IMR-90 (cell line): ENCODE measurements around the gene CIZ1. TPM values are rescaled to one million over a fixed set of nuclear protein-coding genes. Genes with fewer than 3 reads are reported as not detected.
A peak's percentile ranks its signal among the peaks of the same experiment; 100 is the strongest.

ENCODE experiments used
- ATAC-seq: fragments of 200-7000 bp; cut with Tn5 transposase; 2 replicates; pipeline ENCODE4 v1.9.1; 2020; ENCODE audit warnings: low read depth, mild to moderate bottlenecking, moderate library complexity
- BruUV-seq: library from RNA; stranded (reverse); fragments of 400-500 nt; replicated peaks from 2 replicates; lab custom pipeline; 2021; lab: Mats Ljungman, UMichigan
- CTCF ChIA-PET: fragments of 300-600 bp; formaldehyde crosslinking; extraction: SDS; loops from one replicate; lab custom pipeline; 2021; ENCODE audit warnings: antibody characterized with exemption; lab: Yijun Ruan, JAX
- POLR2A ChIA-PET: fragments of 300-600 bp; sonication (Branson Sonifier 250); formaldehyde crosslinking; loops from one replicate; lab custom pipeline; 2022; ENCODE audit warnings: antibody characterized with exemption; ENCODE audit not compliant: unreplicated experiment; lab: Charles Lee
- DNase-seq: peaks from one replicate; pipeline ENCODE4 v3.0.0; 2013
- H2AFZ ChIP-seq: replicated peaks from 2 replicates; pipeline ENCODE3; 2013; ENCODE audit warnings: low read length, mild to moderate bottlenecking; ENCODE audit not compliant: poor library complexity
- H2AK5ac ChIP-seq: 2 replicates; pipeline ENCODE4 v1.6.1; 2013; ENCODE audit warnings: low read depth, low read length, inconsistent platforms
- H2AK9ac ChIP-seq: replicated peaks from 2 replicates; pipeline ENCODE3; 2013; ENCODE audit warnings: mild to moderate bottlenecking, low read depth, low read length, moderate library complexity; ENCODE audit not compliant: poor library complexity
- H2BK120ac ChIP-seq: 2 replicates; pipeline ENCODE4 v1.6.1; 2013; ENCODE audit warnings: low read depth, low read length, inconsistent platforms
- H2BK15ac ChIP-seq: 3 replicates; pipeline ENCODE4 v1.6.1; 2013; ENCODE audit warnings: low read depth, low read length, inconsistent platforms
- H2BK20ac ChIP-seq: 2 replicates; pipeline ENCODE4 v1.6.1; 2013; ENCODE audit warnings: low read depth, mild to moderate bottlenecking, inconsistent platforms, low read length, moderate library complexity
- H2BK5ac ChIP-seq: 2 replicates; pipeline ENCODE4 v1.6.1; 2013; ENCODE audit warnings: mild to moderate bottlenecking, low read depth, low read length, inconsistent platforms; ENCODE audit not compliant: poor library complexity, severe bottlenecking
- H3K14ac ChIP-seq: replicated peaks from 2 replicates; pipeline ENCODE4 v1.6.1; 2013; ENCODE audit warnings: low read depth, low read length, inconsistent platforms
- H3K18ac ChIP-seq: 2 replicates; pipeline ENCODE4 v1.6.1; 2013; ENCODE audit warnings: low read depth, low read length, control low read depth
- H3K23ac ChIP-seq: 2 replicates; pipeline ENCODE4 v1.6.1; 2013; ENCODE audit warnings: low read depth, low read length, inconsistent platforms
- H3K27ac ChIP-seq: 2 replicates; pipeline ENCODE4 v1.5.1; 2013; ENCODE audit warnings: mild to moderate bottlenecking, control low read depth, low read length; ENCODE audit not compliant: insufficient read depth
- H3K27me3 ChIP-seq: 2 replicates; pipeline ENCODE4 v1.6.1; 2013; ENCODE audit warnings: low read length; ENCODE audit not compliant: control insufficient read depth, insufficient read depth
- H3K36me3 ChIP-seq: 2 replicates; pipeline ENCODE4 v1.6.1; 2013; ENCODE audit warnings: low read length, mixed read lengths; ENCODE audit not compliant: control insufficient read depth, insufficient read depth
- H3K4ac ChIP-seq: 2 replicates; pipeline ENCODE4 v1.6.1; 2013; ENCODE audit warnings: low read depth, low read length, inconsistent platforms
- H3K4me1 ChIP-seq: 2 replicates; pipeline ENCODE4 v1.6.1; 2013; ENCODE audit warnings: low read length, mixed read lengths; ENCODE audit not compliant: control insufficient read depth, insufficient read depth
- H3K4me2 ChIP-seq: 2 replicates; pipeline ENCODE4 v1.6.1; 2013; ENCODE audit warnings: low read depth, mild to moderate bottlenecking, control low read depth, low read length, moderate library complexity
- H3K4me3 ChIP-seq: 2 replicates; pipeline ENCODE4 v1.5.1; 2013; ENCODE audit warnings: low read depth, mild to moderate bottlenecking, control low read depth, low read length, moderate library complexity; ENCODE audit not compliant: insufficient read depth
- H3K56ac ChIP-seq: 2 replicates; pipeline ENCODE4 v1.6.1; 2013; ENCODE audit warnings: low read length, inconsistent platforms; ENCODE audit not compliant: insufficient read depth; ENCODE audit errors: extremely low read depth
- H3K79me1 ChIP-seq, 2 experiments: 2 replicates each; pipeline ENCODE4 v1.6.1; 2013; ENCODE audit warnings: low read length in 2 of 2, inconsistent platforms in 1 of 2, low read depth in 1 of 2
- H3K9ac ChIP-seq: 2 replicates; pipeline ENCODE4 v1.6.1; 2013; ENCODE audit warnings: low read depth, low read length, control low read depth
- H3K9me1 ChIP-seq: 2 replicates; pipeline ENCODE4 v1.6.1; 2013; ENCODE audit warnings: low read length, inconsistent platforms; ENCODE audit not compliant: insufficient read depth
- H3K9me3 ChIP-seq: 2 replicates; pipeline ENCODE4 v1.6.1; 2013; ENCODE audit warnings: low read length; ENCODE audit not compliant: control insufficient read depth, insufficient read depth
- H4K20me1 ChIP-seq: 2 replicates; pipeline ENCODE4 v1.6.1; 2013; ENCODE audit warnings: low read length, inconsistent platforms; ENCODE audit not compliant: insufficient read depth
- H4K5ac ChIP-seq: 2 replicates; pipeline ENCODE4 v1.6.1; 2013; ENCODE audit warnings: mild to moderate bottlenecking, low read depth, low read length, control low read depth
- H4K8ac ChIP-seq, 2 experiments: 2 replicates each; pipeline ENCODE4 v1.6.1; 2013; ENCODE audit warnings: low read depth in 2 of 2, low read length in 2 of 2, control low read depth in 1 of 2, inconsistent platforms in 1 of 2
- H4K91ac ChIP-seq: 2 replicates; pipeline ENCODE4 v1.6.1; 2013; ENCODE audit warnings: low read depth, low read length, inconsistent platforms; ENCODE audit not compliant: insufficient read depth
- BHLHE40 ChIP-seq: fragments of 150-350 bp; IDR thresholded peaks from 2 replicates; pipeline ENCODE4 v1.6.1; 2016; ENCODE audit warnings: mild to moderate bottlenecking, low read depth, low read length
- CEBPB ChIP-seq: IDR thresholded peaks from 2 replicates; pipeline ENCODE4 v1.6.1; 2012; ENCODE audit warnings: low read depth, low read length, improper control_type of control experiment
- CTCF ChIP-seq: conservative IDR thresholded peaks from 2 replicates; pipeline ENCODE4 v1.5.1; 2012; ENCODE audit warnings: mild to moderate bottlenecking, low read depth, low read length, improper control_type of control experiment
- ELK1 ChIP-seq: fragments of 150-350 bp; IDR thresholded peaks from 2 replicates; pipeline ENCODE4 v1.6.1; 2016; ENCODE audit warnings: low read depth, mild to moderate bottlenecking, low read length, moderate library complexity, borderline replicate concordance
- MAFK ChIP-seq: IDR thresholded peaks from 2 replicates; pipeline ENCODE4 v1.6.1; 2012; ENCODE audit warnings: low read depth, low read length, improper control_type of control experiment
- MAZ ChIP-seq: IDR thresholded peaks from 2 replicates; pipeline ENCODE4 v1.6.1; 2012; ENCODE audit warnings: low read depth, mild to moderate bottlenecking, low read length, improper control_type of control experiment, moderate library complexity, borderline replicate concordance
- NFE2L2 ChIP-seq: fragments of 150-350 bp; IDR thresholded peaks from 2 replicates; pipeline ENCODE4 v1.6.1; 2016; ENCODE audit warnings: low read depth, mild to moderate bottlenecking, low read length
- POLR2A ChIP-seq: IDR thresholded peaks from 2 replicates; pipeline ENCODE4 v1.6.1; 2012; ENCODE audit warnings: mild to moderate bottlenecking, low read depth, low read length
- RAD21 ChIP-seq: IDR thresholded peaks from 2 replicates; pipeline ENCODE4 v1.6.1; 2012; ENCODE audit warnings: low read length, improper control_type of control experiment
- RFX5 ChIP-seq: IDR thresholded peaks from 2 replicates; pipeline ENCODE4 v1.8.0; 2012; ENCODE audit warnings: low read depth, mild to moderate bottlenecking, low read length, moderate library complexity
- USF2 ChIP-seq: fragments of 150-350 bp; IDR thresholded peaks from 2 replicates; pipeline ENCODE4 v1.6.1; 2017; ENCODE audit warnings: mild to moderate bottlenecking, antibody characterized with exemption, low read length, low read depth
- WGBS, 2 experiments: methylation state at CpG; one replicate each; pipeline versions ENCODE4 v1.1.5 to v1.1.7; 2013; ENCODE audit warnings: missing lambda C conversion rate in 2 of 2; ENCODE audit not compliant: insufficient read length in 1 of 2; ENCODE audit errors: extremely low coverage in 2 of 2; 5-methylcytosine and 5-hydroxymethylcytosine counted together
- dilution Hi-C: fragments of 300-500 bp; cut with HindIII; formaldehyde crosslinking; loops from one replicate; pipeline ENCODE4 v1.14.3; 2018; ENCODE audit warnings: low sequenced_read_pairs; ENCODE audit not compliant: unreplicated experiment
- in situ Hi-C: fragments of 300-500 bp; cut with MboI; formaldehyde crosslinking; loops from 3 replicates; pipeline ENCODE4 v1.14.3; 2019; ENCODE audit warnings: low sequenced_read_pairs, inconsistent platforms, mixed read lengths
- intact Hi-C: fragments of 100-400 bp; cut with micrococcal nuclease; formaldehyde crosslinking; loops from 2 replicates; pipeline ENCODE4 v1.10.0; 2022
- polyA plus RNA-seq, 3 experiments: library from polyadenylated mRNA; depleted of rRNA; stranded (reverse); fragments of >200 nt; gene quantifications; 2 replicates each; pipeline ENCODE4 v1.2.3, GENCODE V29; 2012; ENCODE audit warnings: low replicate concordance in 1 of 3
- total RNA-seq: library from RNA; depleted of rRNA; stranded (reverse); fragments of >200 nt; gene quantifications from 2 replicates; pipeline ENCODE4 v1.2.3, GENCODE V29; 2012

CIZ1 gene
- total and polyA plus RNA-seq, 2 of the 4 experiments (the other 2 are of a cell fraction): 13.8 to 51.9 TPM

GRCh38 chr9:128118472-128118857 is 72.9 kb downstream of the CIZ1 start:
- H3K4me1 ChIP-seq: no peaks in the 10 kb centered on the region
- no peak overlapping the region for H3K4me2 ChIP-seq
- H4K5ac ChIP-seq: no peak overlapping the region
- peaks cover 27% of the 10 kb centered on the region; the same call in 1 of the 2 replicates for H3K36me3 ChIP-seq
- BruUV-seq: no TSS peak
- H2BK15ac ChIP-seq: no peak overlapping the region
- H3K9me3 ChIP-seq: no peaks in the 10 kb centered on the region
- no peak overlapping the region for H2BK20ac ChIP-seq
- no peak overlapping the region for H3K27ac ChIP-seq
- H3K56ac ChIP-seq: no peak overlapping the region
- ATAC-seq: no peak
- no peak overlapping the region for H4K8ac ChIP-seq
- H3K4ac ChIP-seq: no peak overlapping the region
- no peak overlapping the region for H3K9ac ChIP-seq
- H2BK120ac ChIP-seq: no peak overlapping the region
- H3K4me3 ChIP-seq: no peak overlapping the region
- no peak overlapping the region for H4K91ac ChIP-seq
- no peaks in the 10 kb centered on the region for H3K79me1 ChIP-seq
- H3K23ac ChIP-seq: no peak overlapping the region
- H2BK5ac ChIP-seq: no peak overlapping the region
- no peak overlapping the region for H3K18ac ChIP-seq
- 68% methylated on average over 2 of the region's 3 CpGs; no CpG with 5 or more reads in 1 of the 2 experiments for WGBS, 2 experiments
- dilution Hi-C loops: no loop called here
- intact Hi-C loops: loop anchor here (5.0 kb wide), 1 partner anchor 376 kb away; no protein-coding TSS in a partner anchor
- DNase-seq: no peak
- peak overlapping the region; percentile 1 for H2AK9ac ChIP-seq
- no peaks in the 10 kb centered on the region for H3K9me1 ChIP-seq
- no peak for TF ChIP-seq MAZ
- no peak for TF ChIP-seq RFX5
- TF ChIP-seq CEBPB: no peak
- TF ChIP-seq CTCF: no peak
- TF ChIP-seq POLR2A: no peak
- no peak for TF ChIP-seq ELK1
- no peak for TF ChIP-seq USF2
- no peak for TF ChIP-seq NFE2L2
- no peak for TF ChIP-seq MAFK
- no peak for TF ChIP-seq BHLHE40
- TF ChIP-seq RAD21: no peak
- POLR2A ChIA-PET: no interaction called here
- H2AFZ ChIP-seq: peak overlapping the region; percentile 96
- H3K27me3 ChIP-seq: no peaks in the 10 kb centered on the region
- H2AK5ac ChIP-seq: no peak overlapping the region
- no peaks in the 10 kb centered on the region for H4K20me1 ChIP-seq
- in situ Hi-C loops: no loop called here
- CTCF ChIA-PET: interaction anchor here (0.8 to 2.0 kb wide), 9 partner anchors 8 to 192 kb away, joined by 3 to 16 read pairs (median 5); partner anchors contain the start of gene PTGES2
- H3K14ac ChIP-seq: no peak overlapping the region
